Transverse colon (tissue), 4 donors: ENCODE results near the gene PEDS1.

Source experiments
- POLR2A ChIP-seq: fragments of 450-650 bp; IDR thresholded peaks from one replicate; pipeline ENCODE4 v1.6.1; 2016; ENCODE audit warnings: antibody characterized with exemption, mild to moderate bottlenecking, moderate library complexity
- POLR2AphosphoS5 ChIP-seq, 3 donors: sonication (generic); formaldehyde crosslinking; IDR thresholded peaks; one replicate each; pipeline ENCODE4 v1.6.1; 2016; ENCODE audit warnings: antibody characterized with exemption in 3 of 3
- TF ChIP-seq, protein P1 (sequence below), 5 experiments: fragments of 200-600 bp in 3 of 5; fragments of 450-650 bp in 2 of 5; sonication (generic) in 3 of 5; IDR thresholded peaks; 1 replicate in 2 of 5; 2 replicates in 3 of 5; pipeline ENCODE4 v1.5.1; 2016 to 2017; ENCODE audit warnings: antibody characterized with exemption in 5 of 5, inconsistent platforms in 3 of 5, mild to moderate bottlenecking in 2 of 5, moderate library complexity in 1 of 5

DNA sequence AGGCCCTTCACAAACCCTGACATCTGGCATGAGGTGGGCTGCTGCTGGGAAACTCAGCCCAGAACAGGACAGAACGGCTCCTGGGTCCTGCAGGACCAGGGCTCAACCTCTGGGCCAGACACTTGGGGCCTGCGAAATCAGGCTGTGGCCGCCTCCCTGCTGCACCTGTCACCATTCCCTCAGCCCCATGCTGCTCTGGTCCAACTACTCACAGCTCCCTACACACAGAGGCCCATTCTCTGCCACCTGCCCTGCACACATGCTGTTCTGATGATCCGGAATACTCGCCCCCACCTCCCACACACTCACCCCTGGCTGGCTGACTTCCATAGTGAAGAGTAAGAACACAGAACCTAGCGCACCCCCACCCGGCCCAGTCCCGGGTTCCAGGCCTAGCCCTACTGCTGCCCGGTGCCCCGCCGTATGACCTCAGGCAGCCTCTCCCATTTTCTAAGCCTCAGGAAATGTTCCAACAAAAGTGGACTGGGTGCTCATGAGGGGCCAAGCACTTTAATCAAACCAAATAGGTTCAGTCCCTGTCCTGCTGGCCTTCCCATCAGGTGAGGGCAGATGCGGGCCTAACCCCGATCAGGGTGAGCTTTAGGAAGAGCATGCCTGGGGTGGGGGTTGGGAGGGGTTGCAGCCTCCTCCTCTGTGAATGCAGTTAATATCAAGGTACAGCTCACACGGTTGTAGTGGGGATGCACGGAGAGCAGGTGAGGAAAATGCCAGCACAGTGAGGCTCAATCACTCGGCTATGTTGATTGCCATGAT is 3.9 kb downstream of the PEDS1 start:
- TF ChIP-seq, protein P1, sequence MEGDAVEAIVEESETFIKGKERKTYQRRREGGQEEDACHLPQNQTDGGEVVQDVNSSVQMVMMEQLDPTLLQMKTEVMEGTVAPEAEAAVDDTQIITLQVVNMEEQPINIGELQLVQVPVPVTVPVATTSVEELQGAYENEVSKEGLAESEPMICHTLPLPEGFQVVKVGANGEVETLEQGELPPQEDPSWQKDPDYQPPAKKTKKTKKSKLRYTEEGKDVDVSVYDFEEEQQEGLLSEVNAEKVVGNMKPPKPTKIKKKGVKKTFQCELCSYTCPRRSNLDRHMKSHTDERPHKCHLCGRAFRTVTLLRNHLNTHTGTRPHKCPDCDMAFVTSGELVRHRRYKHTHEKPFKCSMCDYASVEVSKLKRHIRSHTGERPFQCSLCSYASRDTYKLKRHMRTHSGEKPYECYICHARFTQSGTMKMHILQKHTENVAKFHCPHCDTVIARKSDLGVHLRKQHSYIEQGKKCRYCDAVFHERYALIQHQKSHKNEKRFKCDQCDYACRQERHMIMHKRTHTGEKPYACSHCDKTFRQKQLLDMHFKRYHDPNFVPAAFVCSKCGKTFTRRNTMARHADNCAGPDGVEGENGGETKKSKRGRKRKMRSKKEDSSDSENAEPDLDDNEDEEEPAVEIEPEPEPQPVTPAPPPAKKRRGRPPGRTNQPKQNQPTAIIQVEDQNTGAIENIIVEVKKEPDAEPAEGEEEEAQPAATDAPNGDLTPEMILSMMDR (IDR thresholded peaks at IDR 0.05) = no peak
- TF ChIP-seq POLR2A = no peak
- TF ChIP-seq POLR2AphosphoS5 (IDR thresholded peaks at IDR 0.05) = no peak
